CD4-positive, alpha-beta T cell treated with Interferon alpha-2 for 1 hour (primary cell): ENCODE measurements around the gene DRD2.

Source experiments
- DNase-seq, 2 donors: peaks; one replicate each; pipeline ENCODE4 v3.0.0-alpha.2; 2020 to 2022

DRD2 gene

DNA sequence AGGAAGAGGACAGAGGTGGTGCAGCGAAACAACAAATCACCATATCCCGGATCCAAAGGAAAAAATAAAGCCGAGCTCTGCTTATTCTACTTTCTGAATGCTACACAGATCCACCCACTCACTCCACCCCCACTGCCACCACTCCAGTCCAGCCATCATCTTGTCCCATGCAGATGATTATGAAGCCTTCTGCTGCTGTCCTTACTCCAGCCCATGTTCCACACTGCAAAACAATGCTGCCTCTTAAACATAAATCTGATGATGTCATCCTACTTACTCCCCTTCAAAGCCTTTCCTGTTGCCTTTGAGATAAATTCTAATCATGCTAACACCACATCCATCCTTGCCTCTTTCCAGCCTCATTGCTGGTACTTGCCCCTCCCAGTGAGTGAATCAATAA lies 6.5 kb upstream of the DRD2 start:
- no peak for DNase-seq

DNA sequence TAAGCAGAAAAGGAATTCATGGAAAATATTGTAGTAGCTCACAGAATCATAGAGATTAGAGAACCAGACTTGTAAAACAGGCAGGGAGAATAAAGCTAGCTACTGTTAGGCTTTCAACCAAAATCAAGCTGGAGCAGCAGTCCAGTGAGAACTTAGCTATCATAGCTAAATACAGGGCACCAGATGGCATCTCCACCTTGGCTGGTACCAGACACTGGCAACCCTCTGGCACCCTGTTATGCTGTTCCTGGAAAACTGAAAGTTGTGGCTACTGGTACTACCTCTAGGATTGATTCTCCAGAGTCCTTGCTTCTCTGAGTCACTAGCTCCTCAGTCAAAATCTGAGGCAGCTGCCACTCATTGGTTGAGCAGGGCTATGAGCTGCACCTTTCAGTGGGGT lies 6.0 kb upstream of the DRD2 start:
- no peak for DNase-seq

DNA sequence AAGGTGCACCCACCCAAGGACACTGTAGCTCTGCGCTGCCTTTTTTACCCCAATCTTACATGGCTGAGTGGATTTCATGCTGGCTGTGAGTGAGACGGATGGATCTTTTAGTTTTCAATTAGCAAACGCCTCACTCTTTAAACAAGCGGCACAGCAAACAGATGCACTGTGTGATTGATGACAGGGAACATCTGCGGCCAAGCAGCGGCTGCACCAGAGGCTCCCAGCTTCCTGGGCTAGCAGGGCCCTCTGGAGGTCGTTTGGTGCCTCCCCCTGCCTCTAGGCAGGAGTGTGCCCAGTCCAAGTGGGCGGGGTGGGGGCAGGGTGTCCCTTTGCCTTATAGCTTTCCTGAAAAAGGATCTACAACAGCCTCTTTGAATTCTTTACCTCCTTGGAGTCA lies 2.1 kb upstream of the DRD2 start:
- DNase-seq: no peak

DNA sequence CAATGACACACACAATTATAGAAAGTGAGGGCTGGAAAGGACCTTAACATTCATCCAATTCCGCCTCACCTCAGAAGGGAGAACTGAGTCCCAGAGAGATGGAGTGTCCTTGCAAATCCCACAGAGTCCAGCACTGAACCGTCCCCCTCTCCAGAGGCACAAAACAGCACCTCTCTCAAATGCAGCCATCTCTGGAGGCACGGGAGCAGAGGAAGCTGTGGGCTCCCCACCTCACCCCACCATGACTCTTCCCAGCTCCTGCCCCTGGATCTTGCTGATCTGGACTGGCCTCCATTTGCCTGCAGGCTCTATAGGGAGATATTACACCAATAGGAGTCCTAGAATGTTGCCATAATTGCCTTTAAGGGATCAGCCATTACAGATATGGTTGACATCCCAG lies 1.4 kb upstream of the DRD2 start:
- no peak for DNase-seq

DNA sequence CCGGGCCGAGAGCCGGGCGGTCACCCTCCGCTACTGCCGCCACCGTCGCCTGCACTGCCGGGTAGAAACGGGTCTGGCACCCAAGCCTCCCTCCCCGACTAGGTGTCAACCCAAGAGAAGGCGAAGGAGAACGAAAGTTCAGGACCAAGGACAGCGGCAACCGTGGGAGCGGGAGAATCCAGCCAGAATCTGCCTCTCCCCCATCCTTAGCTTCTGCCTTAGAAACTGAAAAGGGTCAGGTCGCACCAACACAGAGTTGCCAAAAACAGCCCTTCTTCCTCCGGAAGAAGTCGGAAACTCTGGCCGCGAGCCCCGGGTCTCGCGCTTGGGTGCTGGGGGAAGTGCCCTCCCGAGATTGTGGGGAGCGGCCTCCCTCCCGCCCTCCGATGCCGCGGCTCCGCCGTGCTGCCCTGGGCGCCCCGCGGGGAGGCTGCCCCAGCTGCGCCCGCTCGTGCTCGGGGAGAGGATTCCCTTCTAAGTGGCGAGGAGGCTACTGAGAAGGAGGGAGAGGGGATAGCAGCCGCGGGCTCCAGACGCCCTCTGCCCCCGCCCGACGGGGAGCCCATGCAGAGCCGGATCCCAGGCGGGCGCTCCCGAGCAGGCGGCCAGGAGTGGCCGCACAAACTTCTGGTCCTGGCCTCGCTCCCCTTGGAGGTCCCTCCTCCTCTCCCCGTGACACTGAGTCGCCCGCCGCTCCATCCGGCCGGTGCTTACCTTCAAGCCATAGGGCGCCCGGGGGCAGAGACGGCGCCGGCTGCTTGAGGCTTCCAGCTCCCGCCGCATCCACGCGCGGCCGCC lies 637 bp downstream of the DRD2 start:
- peak in 1 of 2 donors; percentile 20 for DNase-seq

DNA sequence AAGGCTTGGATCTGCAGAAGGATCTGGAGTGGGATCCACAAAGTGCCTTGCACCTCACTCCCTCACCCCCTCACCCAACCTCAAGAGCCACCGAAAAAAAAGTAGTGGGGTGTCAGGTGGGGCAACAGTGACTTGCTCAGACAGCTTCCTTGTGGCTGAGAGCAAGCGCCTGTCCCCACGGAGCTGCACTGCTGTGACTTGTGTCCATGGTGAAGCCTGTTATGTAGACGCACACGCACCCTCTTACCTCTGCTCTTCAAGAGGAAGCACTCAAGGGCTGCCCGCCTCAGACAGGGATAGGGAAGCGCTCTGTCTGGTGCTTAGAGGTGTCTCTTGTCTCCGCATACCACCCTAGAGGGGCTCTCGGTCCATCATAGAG lies 1.2 kb downstream of the DRD2 start:
- DNase-seq: no peak

DNA sequence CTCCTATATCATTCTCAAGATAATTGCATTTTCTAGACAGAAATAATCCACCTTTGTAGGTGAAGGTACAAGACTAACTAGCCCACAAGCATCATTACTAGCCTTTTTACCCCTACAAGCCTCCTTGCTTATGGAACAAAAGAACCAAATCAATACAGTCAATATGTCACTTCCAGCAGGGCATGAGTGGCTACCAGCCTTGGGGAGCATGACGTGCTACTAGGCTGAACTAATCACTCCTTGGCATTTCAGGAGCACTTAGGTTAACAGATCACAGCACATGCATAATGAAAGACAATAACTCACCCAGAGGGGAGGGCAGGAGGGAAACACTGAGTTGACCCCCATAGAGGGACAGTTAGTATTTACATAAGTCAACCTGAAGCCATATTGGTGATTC lies 2.7 kb downstream of the DRD2 start:
- DNase-seq: no peak

DNA sequence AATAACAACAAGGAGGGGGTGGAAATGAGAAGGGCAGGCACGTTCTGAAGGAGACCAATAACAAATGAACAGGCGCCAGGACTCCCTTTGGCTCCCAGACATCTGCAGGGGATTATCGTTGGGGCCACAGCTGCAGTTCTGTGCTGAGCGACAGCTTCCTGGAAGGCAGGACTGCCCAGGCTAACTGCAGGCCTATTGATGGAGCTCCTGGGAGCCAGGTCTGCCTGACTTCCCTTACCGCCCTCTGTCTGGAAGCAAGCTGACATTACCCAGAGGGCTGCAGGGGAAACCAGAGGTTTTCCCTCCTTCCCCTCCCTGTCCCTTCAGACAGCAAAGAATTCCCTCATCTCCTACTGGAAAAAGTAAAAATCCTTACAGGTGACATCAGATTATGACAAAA lies 5.0 kb downstream of the DRD2 start:
- no peak for DNase-seq

DNA sequence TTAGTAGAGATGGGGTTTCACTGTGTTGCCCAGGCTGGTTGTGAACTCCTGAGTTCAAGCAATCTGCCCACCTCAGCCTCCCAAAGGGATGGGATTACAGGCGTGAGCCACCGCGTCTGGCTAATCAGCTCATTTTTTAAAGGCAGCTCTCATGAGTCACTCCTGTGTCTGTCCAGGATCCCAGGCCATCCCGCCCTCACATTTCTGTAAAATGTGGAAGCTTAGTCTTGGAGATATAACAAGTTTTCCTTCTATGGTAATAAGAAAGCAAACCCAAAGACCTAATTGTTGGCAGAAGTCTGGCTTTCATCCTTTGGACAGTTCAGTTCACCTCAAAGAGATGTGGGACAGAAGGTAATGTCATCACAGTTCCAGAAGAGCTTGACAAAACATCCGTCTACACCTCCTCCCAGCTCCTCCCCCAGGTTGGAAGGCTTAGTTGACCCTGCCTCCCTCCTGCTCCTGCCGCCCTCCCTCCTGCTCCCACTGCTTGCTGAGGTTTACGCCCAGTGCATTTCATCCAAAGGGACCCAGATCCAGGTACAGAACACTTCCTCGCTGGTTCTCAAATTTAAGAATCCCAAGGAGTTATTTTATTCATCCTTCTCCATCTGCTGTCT lies 6.4 kb downstream of the DRD2 start:
- no peak for DNase-seq

DNA sequence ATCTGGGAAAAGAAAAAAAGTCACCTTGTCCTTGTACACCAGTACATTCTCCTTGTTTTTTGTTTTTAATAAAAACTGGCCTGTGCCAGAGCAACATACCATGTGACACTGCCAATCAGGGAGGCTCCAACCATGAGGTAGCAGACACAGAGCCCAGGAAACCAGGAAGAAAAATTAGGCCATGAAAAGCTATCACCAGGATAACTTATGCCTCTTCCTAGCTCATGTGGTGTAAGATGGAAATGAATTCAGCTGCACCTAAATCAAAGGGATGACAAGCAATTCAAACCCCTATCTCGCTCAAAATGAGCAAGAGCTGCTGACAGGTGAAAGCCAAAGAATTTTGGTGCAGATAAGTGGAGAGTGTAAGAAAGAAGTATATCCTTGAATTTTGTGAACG lies 7.7 kb downstream of the DRD2 start:
- no peak for DNase-seq

DNA sequence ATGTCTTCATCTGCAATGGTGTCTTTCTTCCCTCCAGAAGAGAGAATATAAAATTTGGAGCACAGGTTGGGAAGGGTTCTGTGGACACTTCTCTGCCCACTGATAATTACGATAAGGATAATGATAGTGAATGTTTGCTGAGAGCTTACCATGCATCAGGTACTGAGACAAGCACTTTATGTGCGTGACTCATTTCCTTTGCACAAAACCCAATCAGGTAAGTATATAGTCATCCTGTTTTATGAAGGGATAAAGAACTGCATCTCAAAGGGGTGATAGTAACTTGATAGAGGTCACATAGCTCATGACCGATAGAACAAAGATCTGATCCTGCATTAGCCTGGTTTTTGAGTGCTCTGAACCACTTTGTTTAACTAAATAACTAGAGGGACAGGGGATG lies 9.4 kb downstream of the DRD2 start:
- DNase-seq: no peak

DNA sequence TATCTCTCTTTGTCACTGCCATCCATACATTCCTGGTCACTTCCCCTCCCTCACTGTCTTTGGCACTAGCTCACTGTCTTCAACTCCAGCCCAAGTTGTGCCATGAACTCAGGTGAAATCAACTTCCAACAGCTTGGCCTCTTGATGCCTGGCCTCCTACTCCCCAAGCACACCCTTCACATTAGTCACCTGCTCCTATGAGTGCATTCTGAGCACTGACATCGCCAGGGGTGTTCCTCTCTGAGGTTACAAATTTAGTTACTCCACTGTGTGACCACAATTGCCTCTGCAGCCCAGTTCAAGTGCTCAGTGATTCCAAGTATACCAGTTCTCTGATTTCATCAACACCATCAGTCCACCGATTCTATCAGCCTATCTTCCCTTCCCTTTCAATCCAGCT lies 10.8 kb downstream of the DRD2 start:
- DNase-seq: no peak

DNA sequence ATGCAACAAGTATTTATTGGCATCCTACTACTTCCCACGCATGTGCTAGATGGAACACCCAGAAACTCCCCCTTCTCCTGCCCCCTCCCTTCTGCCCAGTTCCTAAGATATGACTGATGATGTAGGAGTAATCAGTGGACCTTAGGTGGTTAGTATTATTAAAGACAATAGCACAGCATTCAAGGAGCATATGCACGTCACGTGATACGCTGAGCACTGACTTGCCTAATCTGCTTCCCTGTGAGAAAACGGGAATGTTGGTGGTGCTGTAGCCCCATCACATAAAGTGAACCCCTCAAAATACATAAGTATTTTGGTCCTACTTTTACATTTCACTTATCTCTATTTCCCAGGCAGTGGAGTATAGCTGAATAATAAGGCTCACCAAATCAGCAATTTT lies 12.4 kb downstream of the DRD2 start:
- DNase-seq: no peak

DNA sequence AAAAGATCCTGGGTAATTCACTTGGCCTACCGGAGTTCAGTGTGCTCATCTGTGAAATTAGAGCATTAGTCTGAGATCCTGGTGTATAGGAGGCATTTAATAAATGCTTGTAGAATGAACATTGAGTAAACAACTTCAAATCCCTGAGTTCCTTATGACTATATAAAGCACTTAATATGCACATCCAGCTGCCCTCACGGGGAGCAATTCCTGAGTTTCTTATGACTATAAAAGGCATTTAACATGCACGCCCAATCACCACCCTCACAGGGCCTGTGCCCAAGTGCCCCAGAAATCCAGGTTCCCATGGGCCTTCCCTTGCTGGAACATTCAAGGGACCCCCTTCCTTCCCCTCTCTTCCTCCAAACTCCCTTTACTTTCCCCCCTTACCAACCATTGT lies 13.6 kb downstream of the DRD2 start:
- DNase-seq: no peak

DNA sequence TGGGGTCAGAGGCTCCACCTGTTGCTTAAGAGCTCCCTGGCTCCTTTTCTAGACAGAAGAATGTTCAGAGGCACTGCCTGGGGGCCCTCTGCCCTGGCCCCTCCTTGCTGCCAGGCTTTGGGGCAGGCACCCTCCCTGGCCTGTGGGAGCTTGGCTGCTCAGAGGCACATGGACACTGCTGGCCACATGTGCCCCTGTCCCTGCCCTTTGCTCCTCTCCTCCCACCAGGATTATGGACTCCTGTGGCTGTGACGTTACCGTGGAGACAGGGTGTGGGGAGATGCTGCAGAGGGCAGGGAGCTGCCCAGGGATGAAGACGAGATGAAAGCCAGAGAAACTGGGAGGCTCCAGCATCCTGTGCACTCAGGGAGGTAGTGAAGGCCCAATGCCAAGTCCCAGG lies 14.7 kb downstream of the DRD2 start:
- DNase-seq: no peak

DNA sequence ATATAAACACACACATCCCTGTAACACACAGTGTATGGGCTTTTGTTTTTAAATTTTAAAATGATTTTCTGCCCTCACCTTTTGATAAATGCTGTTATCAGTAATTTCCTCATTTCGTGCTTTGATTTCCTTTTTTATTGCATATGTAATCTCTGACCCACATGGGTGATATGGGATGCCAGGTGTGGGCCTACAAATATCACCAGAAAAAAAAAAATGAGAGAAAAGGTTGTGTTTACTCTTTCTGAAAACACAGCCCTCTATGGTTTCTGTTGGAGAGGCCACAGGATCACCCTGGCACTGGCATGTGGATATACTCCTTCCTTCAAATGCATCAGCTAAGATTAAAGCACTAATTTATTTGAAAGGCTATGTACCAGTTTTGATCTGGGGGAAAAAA lies 17.0 kb downstream of the DRD2 start:
- DNase-seq: no peak

DNA sequence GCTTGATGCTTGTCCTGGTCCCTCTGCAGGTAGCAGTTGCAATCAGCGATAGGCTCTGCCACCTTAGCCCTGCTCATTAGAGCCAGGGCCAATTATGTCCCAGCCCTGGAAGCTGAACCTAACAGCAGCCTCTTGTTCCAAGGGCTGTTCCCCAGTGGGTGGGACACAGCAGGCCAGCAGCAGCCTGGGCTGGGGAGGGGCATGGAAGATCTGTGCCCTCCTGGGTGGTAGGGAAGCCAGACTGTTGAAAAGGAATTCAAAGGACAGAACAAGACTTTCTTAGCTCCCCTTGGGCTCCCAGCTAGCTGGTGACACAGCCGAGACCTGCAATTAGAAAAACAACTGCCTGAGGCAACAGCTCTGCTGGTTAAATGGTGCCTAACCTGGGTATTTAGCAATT lies 17.4 kb downstream of the DRD2 start:
- DNase-seq: no peak

DNA sequence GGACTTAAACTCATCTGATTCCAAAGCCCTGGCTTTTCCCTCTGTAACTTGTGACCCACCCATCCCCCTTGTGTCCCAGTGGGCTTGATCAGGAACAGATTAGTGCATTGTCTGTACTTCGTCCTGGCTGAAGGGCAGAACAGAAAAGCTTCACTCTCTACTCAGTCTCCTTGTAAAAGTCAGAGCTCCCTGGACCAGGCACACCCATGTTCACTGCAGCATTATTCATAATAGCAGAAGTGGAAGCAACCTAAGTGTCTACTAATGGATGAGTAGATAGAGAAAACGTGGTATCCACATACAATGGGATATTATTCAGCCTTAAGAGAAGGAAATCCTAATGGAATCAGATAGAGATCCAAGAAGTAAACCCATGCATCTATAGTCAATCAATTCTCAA lies 20.7 kb downstream of the DRD2 start:
- no peak for DNase-seq

DNA sequence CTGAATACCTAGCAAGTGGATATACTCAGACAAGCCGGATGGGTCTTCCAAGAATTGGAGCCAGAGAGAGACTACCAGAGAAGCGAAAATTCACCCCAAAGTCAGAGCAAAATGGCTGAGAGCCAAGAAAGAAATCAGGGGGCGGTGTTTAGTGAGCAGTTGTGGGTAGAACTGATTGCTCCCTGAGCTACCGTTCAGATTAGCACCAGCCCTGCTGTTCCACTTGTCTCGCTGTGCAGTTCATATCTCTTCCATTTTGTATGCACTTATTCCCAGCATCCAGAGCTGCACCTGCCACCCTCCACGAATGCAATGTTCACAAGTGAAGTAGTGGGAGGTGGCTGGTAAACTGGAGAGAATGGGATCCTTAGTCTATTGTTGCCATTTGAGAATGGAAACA lies 25.5 kb downstream of the DRD2 start:
- DNase-seq: no peak

DNA sequence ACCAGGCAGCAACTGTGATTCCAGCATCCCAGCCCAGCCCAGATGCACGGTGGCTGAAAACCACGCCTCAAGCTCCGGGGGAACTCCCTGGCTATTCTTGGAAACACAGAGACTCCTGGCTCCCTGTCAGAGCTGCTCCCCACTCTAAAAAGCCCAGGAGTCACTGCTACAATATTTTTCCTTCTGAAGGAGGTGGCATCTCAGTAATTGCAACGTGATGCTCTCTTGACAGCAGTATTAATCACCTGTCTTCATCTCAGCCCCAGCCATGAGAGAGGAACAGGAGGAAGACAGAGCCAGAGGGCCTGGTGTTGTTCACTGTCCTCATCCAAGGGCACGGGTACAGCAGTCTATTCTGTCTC lies 26.9 kb downstream of the DRD2 start:
- DNase-seq: no peak

DNA sequence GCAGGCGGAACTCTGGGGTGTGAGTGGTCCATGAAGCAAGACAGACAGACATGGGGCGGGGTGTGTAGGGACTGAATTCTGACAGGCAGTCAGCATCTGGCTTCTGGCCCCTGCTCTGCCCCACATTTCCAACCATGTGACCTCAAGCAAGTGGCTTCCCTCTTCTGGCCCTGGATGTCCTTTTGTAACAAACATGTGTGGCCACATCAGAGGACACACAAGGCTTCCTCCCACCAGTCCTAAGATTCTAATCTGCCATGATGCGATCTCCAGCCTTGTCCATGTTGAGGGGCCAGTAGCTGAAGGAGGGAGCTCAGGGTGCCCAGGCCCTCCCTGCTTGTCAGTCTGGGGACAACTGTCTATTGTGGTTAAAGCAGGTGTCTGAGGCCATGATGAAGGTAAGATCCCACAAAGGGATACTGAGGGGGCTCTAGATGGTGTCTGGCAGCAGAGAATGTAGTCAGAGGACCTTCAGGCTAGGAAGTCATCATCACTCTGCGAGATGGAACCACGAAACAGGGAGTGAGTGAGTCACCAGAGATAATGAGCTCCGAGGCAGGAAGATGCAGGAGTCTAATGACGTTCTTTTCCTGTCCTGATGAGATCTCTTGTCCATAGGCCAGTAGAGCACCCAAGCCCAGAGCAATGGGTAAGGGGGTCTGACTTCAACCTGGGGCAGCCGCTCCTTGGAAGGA lies 27.4 kb downstream of the DRD2 start:
- no peak for DNase-seq

DNA sequence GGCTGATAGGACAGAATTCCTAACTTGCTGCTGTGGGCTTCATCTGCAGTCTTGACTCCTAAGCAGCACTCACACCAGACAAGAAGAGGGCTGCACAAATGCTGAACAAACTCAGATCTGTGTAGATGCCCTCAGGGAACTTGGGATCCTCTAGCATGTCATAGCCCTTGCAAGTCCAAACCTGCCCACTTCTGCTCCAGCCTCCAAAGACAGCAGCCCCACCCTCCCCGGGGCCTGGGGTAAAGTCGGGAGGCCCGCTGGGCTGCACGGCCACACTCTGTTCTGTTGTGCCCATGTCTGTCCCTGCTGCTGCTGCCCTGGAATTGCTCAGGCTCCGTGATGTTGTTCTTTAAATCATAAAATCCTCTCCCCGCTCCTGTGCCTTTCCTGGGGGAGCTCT lies 28.3 kb downstream of the DRD2 start:
- no peak for DNase-seq

DNA sequence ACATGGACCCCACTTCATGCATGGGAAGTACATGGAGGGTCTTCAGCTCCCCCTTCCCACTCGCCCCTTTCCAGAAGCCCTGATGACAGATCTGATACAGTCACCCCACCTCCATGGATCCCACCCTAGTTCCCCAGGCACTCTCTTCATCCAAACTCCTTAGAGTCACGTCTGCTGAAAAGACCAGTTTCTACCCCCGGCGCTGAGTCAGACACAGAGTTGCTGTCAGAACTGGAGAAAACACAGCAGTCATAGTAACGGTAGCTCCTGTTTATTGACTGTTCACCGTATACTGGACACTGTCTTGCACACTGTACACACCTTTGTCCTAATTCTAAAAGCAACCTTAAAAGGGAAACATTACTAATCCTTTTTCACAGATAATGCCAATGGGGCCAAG lies 29.1 kb downstream of the DRD2 start:
- DNase-seq: no peak

DNA sequence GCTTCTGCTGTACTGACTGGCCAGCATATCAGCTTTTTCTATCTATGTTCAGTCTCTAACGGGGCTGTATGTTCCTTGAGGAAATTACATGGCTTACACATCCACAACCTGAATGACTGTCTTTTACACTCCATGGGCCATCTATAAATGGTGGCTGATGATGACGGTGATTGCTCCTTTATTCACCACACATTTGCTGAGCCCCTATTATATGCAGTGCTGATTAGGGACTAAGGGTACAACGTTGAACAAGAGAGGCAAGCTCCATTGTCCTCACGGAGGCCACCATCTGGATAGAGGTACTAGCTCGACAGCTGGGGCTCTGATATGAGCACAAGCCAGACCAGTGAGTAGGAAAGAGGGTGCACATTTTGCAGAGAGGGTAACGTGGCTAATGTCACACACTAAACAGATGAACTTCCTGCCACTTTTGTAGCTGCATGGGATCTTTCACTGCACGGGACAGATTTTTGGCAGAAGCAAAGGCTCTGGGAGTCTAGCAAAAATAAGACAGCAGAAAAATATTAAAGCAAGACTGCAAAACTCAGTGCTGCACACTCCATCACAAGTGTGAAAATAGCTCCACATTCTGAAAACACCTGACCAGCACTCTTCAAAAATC lies 30.6 kb downstream of the DRD2 start:
- DNase-seq: no peak
